ENCODE data around the gene LAMC1.

The LAMC1 gene

DNA sequence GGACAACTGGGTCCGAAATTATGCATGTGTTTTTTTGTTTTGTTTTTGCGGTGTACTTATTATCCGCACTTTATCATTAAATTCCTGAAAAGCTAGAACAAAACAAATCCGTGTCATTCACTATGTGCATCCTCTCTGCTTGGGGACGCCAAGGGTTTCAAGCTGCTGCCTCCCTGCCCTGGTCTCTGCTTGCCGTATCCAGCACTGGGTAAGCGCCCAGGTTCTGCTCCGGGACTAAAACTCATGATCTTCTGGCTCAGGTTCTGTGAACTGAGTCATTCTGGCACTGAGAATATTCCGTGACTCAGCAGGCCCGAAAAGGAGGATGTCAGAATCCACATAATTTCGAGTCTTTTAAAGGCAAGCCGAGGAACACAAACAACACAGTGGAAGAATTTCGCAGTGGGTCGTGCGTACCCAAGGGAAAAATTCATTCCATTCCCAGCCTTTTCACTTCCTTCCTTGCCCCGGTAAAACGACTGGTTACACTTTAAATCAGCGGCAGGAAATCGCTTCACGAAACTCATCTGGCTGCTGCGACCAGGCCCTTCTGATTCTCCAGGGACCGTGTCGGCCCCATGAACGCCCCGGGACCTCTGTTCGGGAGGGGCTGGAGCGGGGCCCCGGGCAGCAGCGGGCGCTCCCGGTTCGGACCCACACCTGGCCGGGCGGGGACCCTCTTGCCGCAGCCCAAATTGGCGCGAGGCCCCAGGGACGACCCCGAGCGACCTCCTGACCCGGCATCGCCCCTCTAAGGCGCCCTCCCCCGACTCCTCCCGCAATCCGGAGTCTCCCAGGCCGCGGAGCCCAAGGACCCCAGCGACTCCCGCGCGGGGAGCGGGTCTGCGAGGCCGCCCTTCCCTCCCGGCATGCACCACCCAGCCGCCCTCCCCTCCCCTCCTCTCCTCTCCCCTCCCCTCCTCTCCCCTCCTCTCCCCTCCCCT lies 746 bp upstream of the LAMC1 start:
- Histone ChIP-seq H3K27ac (ENCODE audit: low read depth, low read length) (peak overlapping the region; percentile 93), H3K4me1 (ENCODE audit: insufficient read depth, low read length) (peaks cover 50% of the 10 kb centered on the region), H3K36me3 (ENCODE audit: insufficient read depth, low read length) (no peaks in the 10 kb centered on the region), H3K4me3 (ENCODE audit: low read length) (peak overlapping the region; percentile 75), H3K27me3 (ENCODE audit: insufficient read depth, low read length) (peaks cover 5% of the 10 kb centered on the region), H3K9ac (ENCODE audit: low read depth, low read length) (peak overlapping the region; percentile 81), H3K9me3 (ENCODE audit: insufficient read depth, low read depth, low read length) (no peaks in the 10 kb centered on the region)
- 2% methylated on average over 52 of the region's 57 CpGs for WGBS

DNA sequence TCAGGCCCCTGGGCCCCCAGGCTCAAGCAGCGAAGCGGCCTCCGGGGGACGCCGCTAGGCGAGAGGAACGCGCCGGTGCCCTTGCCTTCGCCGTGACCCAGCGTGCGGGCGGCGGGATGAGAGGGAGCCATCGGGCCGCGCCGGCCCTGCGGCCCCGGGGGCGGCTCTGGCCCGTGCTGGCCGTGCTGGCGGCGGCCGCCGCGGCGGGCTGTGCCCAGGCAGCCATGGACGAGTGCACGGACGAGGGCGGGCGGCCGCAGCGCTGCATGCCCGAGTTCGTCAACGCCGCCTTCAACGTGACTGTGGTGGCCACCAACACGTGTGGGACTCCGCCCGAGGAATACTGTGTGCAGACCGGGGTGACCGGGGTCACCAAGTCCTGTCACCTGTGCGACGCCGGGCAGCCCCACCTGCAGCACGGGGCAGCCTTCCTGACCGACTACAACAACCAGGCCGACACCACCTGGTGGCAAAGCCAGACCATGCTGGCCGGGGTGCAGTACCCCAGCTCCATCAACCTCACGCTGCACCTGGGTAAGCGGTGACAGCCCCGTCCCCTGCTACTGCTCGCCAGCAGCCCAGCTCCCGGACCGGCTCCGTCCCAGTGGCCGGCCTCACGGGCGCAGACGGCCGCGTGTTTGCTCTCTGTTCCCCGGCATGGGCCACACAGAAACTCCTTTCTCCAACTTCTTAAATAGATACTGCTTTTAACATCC lies 539 bp downstream of the LAMC1 start:
- WGBS: under 1% methylated on average over 68 of the region's 68 CpGs
- Histone ChIP-seq H3K9me3 (ENCODE audit: insufficient read depth, low read depth, low read length) (no peaks in the 10 kb centered on the region), H3K27me3 (ENCODE audit: insufficient read depth, low read length) (peaks cover 5% of the 10 kb centered on the region), H3K27ac (ENCODE audit: low read depth, low read length) (peak overlapping the region; percentile 75; the same call in 1 of the 2 replicates), H3K4me3 (ENCODE audit: low read length) (peak overlapping the region; percentile 64), H3K36me3 (ENCODE audit: insufficient read depth, low read length) (no peaks in the 10 kb centered on the region; the same call in 1 of the 2 replicates), H3K4me1 (ENCODE audit: insufficient read depth, low read length) (peaks cover 62% of the 10 kb centered on the region), H3K9ac (ENCODE audit: low read depth, low read length) (peak overlapping the region; percentile 83)

DNA sequence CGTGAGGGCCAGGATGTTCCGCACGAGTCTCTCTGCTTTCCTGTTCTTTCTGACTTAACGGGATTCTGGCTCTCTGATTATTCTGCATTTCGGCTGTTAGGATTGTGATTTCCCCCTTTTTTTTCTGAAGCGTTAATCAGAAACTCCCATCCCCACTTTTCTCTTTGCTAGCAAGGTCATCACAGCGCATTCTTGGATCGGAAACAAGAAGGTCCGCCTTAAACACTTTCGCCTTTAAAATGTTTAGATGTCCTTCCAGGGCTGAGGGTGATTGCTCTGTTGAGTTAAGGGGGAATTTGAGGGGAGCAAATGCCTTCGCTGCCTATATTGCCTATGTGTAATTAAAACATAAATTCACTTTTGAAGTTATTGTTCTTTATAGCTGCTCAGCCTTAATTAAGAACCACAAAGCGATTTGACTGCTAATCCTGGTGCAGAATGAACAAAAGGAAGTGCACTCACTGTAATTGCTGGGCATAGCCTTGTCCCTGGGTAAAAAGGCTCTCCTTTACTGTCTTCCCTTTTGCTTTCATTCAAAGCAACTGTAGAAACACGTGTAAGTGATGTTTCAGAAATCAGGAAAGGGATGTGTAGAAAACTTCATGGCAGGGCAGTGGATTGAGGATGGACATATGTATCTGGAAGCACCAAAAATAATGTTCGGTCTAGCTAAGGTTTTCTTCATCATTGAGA lies 1.2 kb downstream of the LAMC1 start:
- Histone ChIP-seq H3K9me3 (ENCODE audit: insufficient read depth, low read depth, low read length) (no peaks in the 10 kb centered on the region), H3K9ac (ENCODE audit: low read depth, low read length) (peak overlapping the region; percentile 83), H3K27me3 (ENCODE audit: insufficient read depth, low read length) (peaks cover 5% of the 10 kb centered on the region), H3K36me3 (ENCODE audit: insufficient read depth, low read length) (no peaks in the 10 kb centered on the region; the same call in 1 of the 2 replicates), H3K4me3 (ENCODE audit: low read length) (peak overlapping the region; percentile 64), H3K27ac (ENCODE audit: low read depth, low read length) (no peak overlapping the region), H3K4me1 (ENCODE audit: insufficient read depth, low read length) (peaks cover 66% of the 10 kb centered on the region)
- 4% methylated on average over 13 of the region's 14 CpGs for WGBS

DNA sequence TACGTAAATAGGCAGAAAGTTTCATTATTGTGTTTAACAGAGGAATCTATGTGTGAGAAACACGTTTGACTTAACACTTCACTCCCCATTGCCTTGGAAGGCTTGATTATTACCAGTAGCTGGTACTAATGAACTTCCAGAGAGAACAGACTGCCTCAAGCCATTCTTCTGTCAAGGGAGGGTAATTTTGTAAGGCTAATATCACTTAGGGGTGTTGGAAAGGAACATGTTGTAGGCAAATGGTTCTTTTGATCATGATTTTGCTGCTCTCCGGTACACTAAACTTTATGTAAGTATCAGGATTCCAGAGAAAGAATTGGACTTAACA lies 1.8 kb downstream of the LAMC1 start:
- Histone ChIP-seq H3K27ac (ENCODE audit: low read depth, low read length) (no peak overlapping the region), H3K4me1 (ENCODE audit: insufficient read depth, low read length) (peaks cover 64% of the 10 kb centered on the region)

DNA sequence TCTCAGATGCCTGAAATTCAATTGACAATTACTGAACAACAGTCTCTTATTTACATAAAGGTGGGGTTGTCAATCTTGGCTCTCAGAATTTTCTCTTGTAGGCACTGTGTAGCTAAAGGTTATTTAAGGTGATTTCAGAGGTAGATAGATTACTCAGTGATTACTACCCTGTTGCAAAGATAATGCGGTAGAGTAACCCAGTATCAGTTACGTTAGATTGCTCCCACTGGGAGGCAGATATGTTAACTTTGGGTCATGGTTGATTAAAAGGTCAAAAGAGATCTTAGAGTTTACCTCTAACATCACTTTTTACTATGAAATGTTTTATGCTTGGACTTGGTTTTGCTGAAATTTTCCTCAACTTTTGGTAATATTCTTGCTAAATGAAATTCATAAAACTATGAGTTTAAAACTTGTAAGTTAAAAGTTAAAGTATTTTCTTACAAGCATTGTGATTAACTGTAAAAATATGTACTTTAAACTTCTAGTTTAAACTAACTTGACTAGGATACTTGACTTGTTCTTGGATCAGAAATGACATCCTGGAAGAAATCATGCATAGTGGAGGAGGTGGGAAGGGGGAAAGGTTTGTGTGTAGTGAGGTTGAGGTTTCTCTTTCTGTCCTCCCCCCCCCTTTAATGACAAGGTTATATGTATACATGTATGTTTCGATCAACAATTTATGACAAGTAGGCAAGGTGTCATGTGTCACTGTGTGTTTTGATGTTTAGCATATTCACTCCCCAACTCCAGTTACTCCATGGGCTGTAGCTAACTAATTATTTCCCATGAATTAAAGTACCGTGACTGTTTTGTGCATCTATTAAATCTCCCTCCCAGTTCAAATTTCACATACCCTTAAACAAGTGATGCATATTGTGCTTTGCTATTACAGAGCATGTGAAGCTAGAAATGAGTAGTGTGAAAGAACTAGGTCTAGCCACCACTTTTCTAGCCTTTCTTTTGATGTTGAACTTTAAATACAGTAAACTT lies 2.9 kb downstream of the LAMC1 start:
- Histone ChIP-seq H3K4me1 (ENCODE audit: insufficient read depth, low read length) (peaks cover 66% of the 10 kb centered on the region), H3K27me3 (ENCODE audit: insufficient read depth, low read length) (peaks cover 5% of the 10 kb centered on the region), H3K4me3 (ENCODE audit: low read length) (peak overlapping the region; percentile 64), H3K9ac (ENCODE audit: low read depth, low read length) (no peak overlapping the region), H3K36me3 (ENCODE audit: insufficient read depth, low read length) (no peaks in the 10 kb centered on the region; the same call in 1 of the 2 replicates), H3K27ac (ENCODE audit: low read depth, low read length) (no peak overlapping the region), H3K9me3 (ENCODE audit: insufficient read depth, low read depth, low read length) (no peaks in the 10 kb centered on the region)
- 44% methylated on average over 3 of the region's 4 CpGs for WGBS

More for the DNA sequence above, 1.8 kb downstream of the LAMC1 start:
- Histone ChIP-seq H3K27me3 (ENCODE audit: insufficient read depth, low read length) (peaks cover 5% of the 10 kb centered on the region), H3K9me3 (ENCODE audit: insufficient read depth, low read depth, low read length) (no peaks in the 10 kb centered on the region), H3K4me3 (ENCODE audit: low read length) (peak overlapping the region; percentile 64), H3K9ac (ENCODE audit: low read depth, low read length) (peak overlapping the region; percentile 83; the same call in 1 of the 2 replicates), H3K36me3 (ENCODE audit: insufficient read depth, low read length) (no peaks in the 10 kb centered on the region; the same call in 1 of the 2 replicates)
- 26% methylated on average over 3 of the region's 3 CpGs for WGBS

DNA sequence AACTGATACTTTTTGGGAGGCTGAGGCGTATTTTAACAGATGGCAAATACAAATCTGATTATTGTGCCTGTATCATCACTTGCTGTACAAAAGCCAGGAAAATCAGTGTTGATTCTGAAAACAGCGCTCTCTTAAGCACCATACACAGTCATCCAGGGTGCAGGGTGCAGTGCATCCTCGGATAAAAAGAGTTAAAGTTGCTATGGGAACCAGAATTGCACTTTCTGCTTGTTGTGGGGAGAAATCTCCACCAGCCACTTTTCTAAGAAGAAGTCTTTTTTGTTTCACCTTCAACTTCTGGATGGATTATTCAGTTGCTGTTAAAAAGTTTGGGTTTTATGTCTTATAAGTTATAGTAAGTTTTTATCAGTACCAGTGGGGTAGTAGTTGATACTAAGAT lies 3.8 kb downstream of the LAMC1 start:
- no peaks in the 10 kb centered on the region; the same call in 1 of the 2 replicates for H3K36me3 ChIP-seq (ENCODE audit: insufficient read depth, low read length)
- peaks cover 5% of the 10 kb centered on the region for H3K27me3 ChIP-seq (ENCODE audit: insufficient read depth, low read length)
- H3K27ac ChIP-seq (ENCODE audit: low read depth, low read length): no peak overlapping the region
- peaks cover 60% of the 10 kb centered on the region for H3K4me1 ChIP-seq (ENCODE audit: insufficient read depth, low read length)
- WGBS: 86% methylated on average over 2 of the region's 3 CpGs
- no peak overlapping the region for H3K9ac ChIP-seq (ENCODE audit: low read depth, low read length)
- no peaks in the 10 kb centered on the region for H3K9me3 ChIP-seq (ENCODE audit: insufficient read depth, low read depth, low read length)
- H3K4me3 ChIP-seq (ENCODE audit: low read length): no peak overlapping the region

DNA sequence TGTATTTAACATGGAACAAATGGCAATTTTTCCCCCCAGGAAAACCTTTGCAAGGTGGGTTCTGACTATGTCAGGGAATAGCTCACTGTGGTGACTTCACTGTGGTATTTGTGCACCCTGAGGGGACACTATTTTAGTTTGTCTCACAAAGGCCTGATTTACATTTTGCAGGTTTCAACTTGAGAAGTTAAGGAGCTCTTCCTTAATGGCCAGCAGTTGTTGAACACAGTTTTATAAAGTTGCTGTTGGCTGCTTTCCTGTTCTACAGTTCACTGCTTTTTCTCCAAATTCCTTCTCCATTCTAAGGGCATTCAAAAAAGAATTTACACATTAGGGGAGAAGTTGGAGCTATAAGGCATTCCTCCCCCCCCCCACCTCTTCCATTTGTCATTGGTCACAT lies 4.6 kb downstream of the LAMC1 start:
- Histone ChIP-seq H3K4me1 (ENCODE audit: insufficient read depth, low read length) (peaks cover 63% of the 10 kb centered on the region), H3K9ac (ENCODE audit: low read depth, low read length) (no peak overlapping the region), H3K27ac (ENCODE audit: low read depth, low read length) (no peak overlapping the region)

DNA sequence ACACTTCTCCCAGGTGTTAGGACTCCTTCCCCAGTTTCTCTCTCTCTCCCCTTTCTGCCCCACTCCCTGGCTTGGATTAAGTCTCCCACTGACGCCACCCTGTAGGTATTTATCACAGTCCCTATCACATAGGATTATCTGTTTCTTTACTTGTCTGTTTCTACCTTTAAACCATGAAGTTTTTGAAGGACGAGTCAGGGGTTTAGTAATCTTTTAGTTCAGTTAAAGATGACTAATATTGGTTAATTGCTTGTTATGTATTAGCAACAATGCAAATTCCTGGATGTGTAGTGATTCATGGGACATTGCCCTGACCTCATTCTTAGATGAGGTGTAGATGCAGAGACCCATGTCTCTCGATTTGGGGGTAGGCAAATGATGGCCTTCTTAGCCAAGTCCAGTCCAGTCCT lies 6.4 kb downstream of the LAMC1 start:
- Histone ChIP-seq H3K27me3 (ENCODE audit: insufficient read depth, low read length) (peaks cover 5% of the 10 kb centered on the region), H3K4me1 (ENCODE audit: insufficient read depth, low read length) (peaks cover 69% of the 10 kb centered on the region), H3K27ac (ENCODE audit: low read depth, low read length) (no peak overlapping the region), H3K36me3 (ENCODE audit: insufficient read depth, low read length) (no peaks in the 10 kb centered on the region; the same call in 1 of the 2 replicates), H3K4me3 (ENCODE audit: low read length) (no peak overlapping the region), H3K9ac (ENCODE audit: low read depth, low read length) (no peak overlapping the region), H3K9me3 (ENCODE audit: insufficient read depth, low read depth, low read length) (no peaks in the 10 kb centered on the region)
- WGBS: 82% methylated on average over 3 of the region's 3 CpGs

More for the DNA sequence above, 4.6 kb downstream of the LAMC1 start:
- no peaks in the 10 kb centered on the region for H3K9me3 ChIP-seq (ENCODE audit: insufficient read depth, low read depth, low read length)
- H3K4me3 ChIP-seq (ENCODE audit: low read length): no peak overlapping the region
- peaks cover 5% of the 10 kb centered on the region for H3K27me3 ChIP-seq (ENCODE audit: insufficient read depth, low read length)
- no peaks in the 10 kb centered on the region; the same call in 1 of the 2 replicates for H3K36me3 ChIP-seq (ENCODE audit: insufficient read depth, low read length)

DNA sequence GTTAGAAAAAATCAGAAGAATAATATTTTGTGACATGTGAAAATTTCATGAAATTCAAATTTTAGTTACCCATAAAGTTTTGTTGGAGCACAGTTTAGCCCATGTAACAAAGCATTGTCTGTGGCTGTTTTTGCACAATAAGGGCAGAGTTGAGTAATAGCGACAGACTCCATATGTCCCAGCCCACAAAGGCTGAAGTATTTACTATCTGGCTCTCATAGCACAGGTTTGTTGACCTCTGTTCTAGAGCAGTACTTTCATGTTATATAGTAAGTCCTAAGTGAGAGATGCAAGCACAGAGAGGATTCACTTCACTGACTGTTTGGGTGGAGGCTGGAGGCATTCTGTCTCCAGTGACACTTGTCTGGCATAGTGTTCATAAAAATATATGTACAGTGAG lies 6.8 kb downstream of the LAMC1 start:
- Histone ChIP-seq H3K4me1 (ENCODE audit: insufficient read depth, low read length) (peaks cover 64% of the 10 kb centered on the region), H3K27ac (ENCODE audit: low read depth, low read length) (no peak overlapping the region), H3K4me3 (ENCODE audit: low read length) (no peak overlapping the region), H3K9ac (ENCODE audit: low read depth, low read length) (no peak overlapping the region), H3K36me3 (ENCODE audit: insufficient read depth, low read length) (no peaks in the 10 kb centered on the region; the same call in 1 of the 2 replicates), H3K9me3 (ENCODE audit: insufficient read depth, low read depth, low read length) (no peaks in the 10 kb centered on the region), H3K27me3 (ENCODE audit: insufficient read depth, low read length) (peaks cover under 1% of the 10 kb centered on the region; the same call in 1 of the 2 replicates)
- 94% methylated on average over 1 of the region's 1 CpG for WGBS

Data from HUES64 (cell line).